HG03565 (cell line): Measurements from ENCODE around the gene NIPSNAP3A.

Source experiments
- ATAC-seq: cut with Tn5 transposase; IDR thresholded peaks from one replicate; pipeline ENCODE4 v1.9.1; 2021; ENCODE audit warnings: mild to moderate bottlenecking, moderate library complexity; ENCODE audit not compliant: unreplicated experiment

The NIPSNAP3A gene

GRCh38 chr9:104805441-104805840 lies 58.0 kb downstream of the NIPSNAP3A start:
- no peak for ATAC-seq

- ATAC-seq, result no peak
These were observed 60.6 kb downstream of the NIPSNAP3A start for GRCh38 chr9:104808035-104808614.
